Chondrocyte (in vitro differentiated cells): ENCODE measurements around the gene ZNF627. TPM values are rescaled to one million over a fixed set of nuclear protein-coding genes. Genes with fewer than 3 reads are reported as not detected.
A peak's percentile ranks its signal among the peaks of the same experiment; 100 is the strongest.
"Not testable (repeated sequence)": the region's sequence is repeated elsewhere in the genome, so short reads cannot be mapped to it uniquely, and the experiment has no call there.

Source experiments
- DNase-seq: peaks from one replicate; pipeline ENCODE4 v3.0.0; 2021; ENCODE audit warnings: mixed read lengths, low spot score
- H3K27ac Mint-ChIP-seq: one replicate; pipeline ENCODE4 v1.8.0; 2021; ENCODE audit warnings: mild to moderate bottlenecking, moderate library complexity, mixed read lengths; ENCODE audit not compliant: unreplicated experiment
- H3K27me3 Mint-ChIP-seq: 2 replicates; pipeline ENCODE4 v1.8.0; 2021; ENCODE audit warnings: low read depth, mixed read lengths
- H3K36me3 Mint-ChIP-seq: 2 replicates; pipeline ENCODE4 v1.8.0; 2021; ENCODE audit warnings: low read depth, mixed read lengths
- H3K4me1 Mint-ChIP-seq: 2 replicates; pipeline ENCODE4 v1.8.0; 2021; ENCODE audit warnings: low read depth, mild to moderate bottlenecking, mixed read lengths
- H3K4me3 Mint-ChIP-seq: one replicate; pipeline ENCODE4 v1.8.0; 2021; ENCODE audit warnings: mild to moderate bottlenecking, moderate library complexity, mixed read lengths; ENCODE audit not compliant: unreplicated experiment
- H3K9me3 Mint-ChIP-seq: 2 replicates; pipeline ENCODE4 v1.8.0; 2021; ENCODE audit warnings: low read depth, mixed read lengths
- total RNA-seq: library from RNA; stranded (reverse); gene quantifications from 3 replicates; pipeline ENCODE4 v1.2.1, GENCODE V29; 2021
- TF ChIP-seq, protein P1 (sequence below): fragments of 200-600 bp; sonication (generic); IDR thresholded peaks from 2 replicates; pipeline ENCODE4 v1.5.0; 2021; ENCODE audit warnings: antibody characterized with exemption, mild to moderate bottlenecking, moderate library complexity

ZNF627 gene
- total RNA-seq, 1 donor from 2014 or later: 14.2 TPM

DNA sequence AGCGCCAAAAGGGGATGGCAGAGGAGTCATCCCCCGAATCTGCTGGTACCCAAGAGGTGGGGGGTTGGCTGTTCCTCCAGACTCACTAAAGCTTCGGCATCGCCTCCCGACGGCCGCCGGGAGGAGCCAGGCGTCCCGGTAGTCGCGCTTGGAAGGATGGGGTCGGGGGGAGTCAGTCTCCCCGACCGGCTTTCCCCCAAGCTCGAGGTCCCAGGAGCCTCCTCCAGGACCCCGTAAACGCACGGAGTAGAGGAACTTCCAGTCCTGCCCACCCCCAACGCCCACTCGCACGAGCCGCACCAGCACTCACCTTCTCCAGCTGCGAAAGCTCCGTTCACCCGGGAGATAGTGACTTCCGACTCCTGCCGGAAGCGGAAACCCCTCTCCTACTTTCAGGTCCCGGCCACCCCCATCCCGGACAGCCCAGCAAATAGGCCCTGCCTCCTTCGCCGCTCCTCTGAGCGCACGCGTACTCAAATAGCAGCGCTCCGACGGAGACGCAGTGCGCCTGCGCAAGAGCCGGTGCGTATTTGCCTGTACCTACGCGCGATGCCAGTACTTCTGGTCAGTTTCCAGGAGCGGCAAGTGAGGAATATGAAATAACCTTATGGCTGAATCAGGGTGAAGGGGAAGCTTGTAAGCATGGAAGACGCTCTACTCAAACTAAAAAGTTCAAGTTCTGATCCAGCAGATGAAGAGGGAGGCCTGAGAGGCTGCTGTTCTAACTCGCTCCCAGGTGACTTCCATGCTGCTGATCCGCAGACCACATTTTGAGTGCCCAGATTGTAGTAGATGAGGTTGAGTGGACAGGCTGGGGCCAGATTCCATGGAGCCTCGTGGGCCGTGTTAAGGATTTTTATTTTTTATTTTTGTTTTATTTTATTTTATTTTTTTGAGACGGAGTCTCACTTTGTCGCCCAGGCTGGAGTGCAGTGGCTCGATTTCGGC is 38.1 kb upstream of the ZNF627 start, which contains the start of gene ELOF1:
TSS of gene ELOF1 (minus strand) at position 350 of the 948 bp plus-strand sequence. CDS start 4,883 bp downstream, outside the sequence.
- peak within 1 kb of the TSS; percentile 82 for H3K4me3 Mint-ChIP-seq
- H3K27ac Mint-ChIP-seq: peak within 1 kb of the TSS; percentile 89
- no peaks in the 10 kb centered on the region for H3K27me3 Mint-ChIP-seq
- peak; percentile 99 for DNase-seq
- peaks cover 30% of the 10 kb centered on the region for H3K4me1 Mint-ChIP-seq
- H3K9me3 Mint-ChIP-seq: no peaks in the 10 kb centered on the region
- H3K36me3 Mint-ChIP-seq: peaks cover 6% of the 10 kb centered on the region
- TF ChIP-seq, protein P1, sequence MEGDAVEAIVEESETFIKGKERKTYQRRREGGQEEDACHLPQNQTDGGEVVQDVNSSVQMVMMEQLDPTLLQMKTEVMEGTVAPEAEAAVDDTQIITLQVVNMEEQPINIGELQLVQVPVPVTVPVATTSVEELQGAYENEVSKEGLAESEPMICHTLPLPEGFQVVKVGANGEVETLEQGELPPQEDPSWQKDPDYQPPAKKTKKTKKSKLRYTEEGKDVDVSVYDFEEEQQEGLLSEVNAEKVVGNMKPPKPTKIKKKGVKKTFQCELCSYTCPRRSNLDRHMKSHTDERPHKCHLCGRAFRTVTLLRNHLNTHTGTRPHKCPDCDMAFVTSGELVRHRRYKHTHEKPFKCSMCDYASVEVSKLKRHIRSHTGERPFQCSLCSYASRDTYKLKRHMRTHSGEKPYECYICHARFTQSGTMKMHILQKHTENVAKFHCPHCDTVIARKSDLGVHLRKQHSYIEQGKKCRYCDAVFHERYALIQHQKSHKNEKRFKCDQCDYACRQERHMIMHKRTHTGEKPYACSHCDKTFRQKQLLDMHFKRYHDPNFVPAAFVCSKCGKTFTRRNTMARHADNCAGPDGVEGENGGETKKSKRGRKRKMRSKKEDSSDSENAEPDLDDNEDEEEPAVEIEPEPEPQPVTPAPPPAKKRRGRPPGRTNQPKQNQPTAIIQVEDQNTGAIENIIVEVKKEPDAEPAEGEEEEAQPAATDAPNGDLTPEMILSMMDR: peak; percentile 69

DNA sequence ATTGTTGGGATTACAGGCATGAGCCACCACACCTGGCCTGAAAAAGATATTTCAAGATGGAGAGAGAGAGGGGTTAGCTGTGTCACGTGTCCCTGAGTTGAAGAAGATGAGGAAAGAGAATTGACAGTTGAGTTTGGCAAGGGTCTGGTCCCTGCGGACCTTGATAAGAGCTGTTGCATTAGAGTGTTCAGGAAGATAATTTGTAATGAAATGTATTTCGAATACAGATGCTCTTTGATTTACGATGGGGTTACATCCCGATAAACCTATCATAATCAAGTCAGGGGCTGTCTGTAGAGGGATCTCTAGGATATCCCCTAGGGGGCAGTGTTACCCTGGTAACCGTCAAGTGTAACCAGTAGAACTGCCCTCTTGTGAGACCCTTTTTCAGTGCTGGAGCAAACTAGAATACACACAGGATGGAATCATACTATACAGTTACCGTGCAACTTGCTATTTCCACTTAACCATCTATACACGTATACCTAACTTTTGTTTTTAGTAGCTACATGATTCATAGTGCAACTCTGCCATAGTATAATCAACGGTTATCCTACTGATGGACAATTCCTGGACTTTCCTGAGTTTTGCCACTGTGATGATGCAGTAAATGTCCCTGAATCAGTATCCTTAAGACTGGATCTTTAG is 36.8 kb upstream of the ZNF627 start:
- TF ChIP-seq, protein P1: peak; percentile 83
- H3K4me3 Mint-ChIP-seq: peak overlapping the region; percentile 61
- no peak overlapping the region for H3K27ac Mint-ChIP-seq
- peaks cover 30% of the 10 kb centered on the region for H3K4me1 Mint-ChIP-seq
- H3K36me3 Mint-ChIP-seq: peaks cover 2% of the 10 kb centered on the region
- H3K27me3 Mint-ChIP-seq: no peaks in the 10 kb centered on the region
- no peaks in the 10 kb centered on the region for H3K9me3 Mint-ChIP-seq
- DNase-seq: no peak

DNA sequence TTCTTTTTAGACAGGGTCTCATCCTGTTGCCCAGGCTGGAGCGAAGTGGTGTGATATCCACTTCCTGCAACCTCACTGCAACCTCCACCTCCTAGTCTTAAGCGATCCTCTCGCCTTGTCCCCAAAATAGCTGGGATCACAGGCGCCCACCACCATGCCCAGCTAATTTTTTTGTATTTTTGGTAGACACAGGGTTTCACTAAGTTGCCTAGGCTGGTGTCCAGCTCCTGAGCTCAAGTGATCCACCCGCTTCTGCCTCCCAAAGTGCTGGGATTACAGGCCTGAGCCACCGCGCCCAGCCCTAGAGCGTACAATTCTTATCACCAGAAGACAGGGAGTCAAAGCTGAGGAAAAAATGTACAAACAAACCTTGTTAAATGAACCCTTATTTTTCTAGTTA is 33.8 kb upstream of the ZNF627 start:
- Mint-ChIP-seq H3K27me3 (no peaks in the 10 kb centered on the region), H3K4me1 (peaks cover 13% of the 10 kb centered on the region), H3K27ac (no peak overlapping the region), H3K4me3 (no peak overlapping the region), H3K36me3 (no peaks in the 10 kb centered on the region), H3K9me3 (no peaks in the 10 kb centered on the region)
- DNase-seq: no peak
- TF ChIP-seq, protein P1: no peak

DNA sequence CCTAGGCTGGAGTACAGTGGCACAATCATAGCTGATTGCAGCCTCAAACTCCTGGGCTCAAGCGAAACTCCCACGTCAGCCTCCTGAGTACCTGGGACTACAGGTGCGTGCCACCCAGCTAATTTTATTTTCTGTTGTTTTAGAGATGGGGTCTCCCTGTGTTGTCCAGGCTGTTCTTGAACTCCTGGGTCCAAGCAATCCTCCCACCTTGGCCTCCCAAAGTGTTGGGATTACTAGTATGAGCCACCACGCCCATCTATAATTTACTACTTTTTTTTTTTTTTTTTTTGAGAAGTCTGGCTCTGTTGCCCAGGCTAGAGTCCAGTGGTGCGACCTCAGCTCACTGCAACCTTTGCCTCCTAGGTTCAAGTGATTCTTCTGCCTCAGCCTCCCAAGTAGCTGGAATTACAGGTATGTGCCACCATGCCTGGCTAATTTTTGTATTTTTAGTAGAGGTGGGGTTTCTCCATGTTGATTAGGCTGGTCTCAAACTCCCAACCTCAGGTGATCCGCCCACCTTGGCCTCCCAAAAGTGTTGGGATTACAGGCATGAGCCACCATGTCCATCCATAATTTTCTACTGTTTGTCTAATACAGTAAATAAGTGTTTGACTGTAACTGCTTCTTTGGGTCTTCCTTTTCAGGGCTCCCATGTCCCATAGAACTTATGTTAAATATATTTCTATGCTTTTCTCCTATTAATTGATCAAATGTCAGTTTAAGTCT is 33.0 kb upstream of the ZNF627 start:
- peaks cover 10% of the 10 kb centered on the region for H3K4me1 Mint-ChIP-seq
- not testable (repeated sequence) for H3K27me3 Mint-ChIP-seq, H3K27ac Mint-ChIP-seq, H3K9me3 Mint-ChIP-seq, DNase-seq, H3K4me3 Mint-ChIP-seq, H3K36me3 Mint-ChIP-seq

DNA sequence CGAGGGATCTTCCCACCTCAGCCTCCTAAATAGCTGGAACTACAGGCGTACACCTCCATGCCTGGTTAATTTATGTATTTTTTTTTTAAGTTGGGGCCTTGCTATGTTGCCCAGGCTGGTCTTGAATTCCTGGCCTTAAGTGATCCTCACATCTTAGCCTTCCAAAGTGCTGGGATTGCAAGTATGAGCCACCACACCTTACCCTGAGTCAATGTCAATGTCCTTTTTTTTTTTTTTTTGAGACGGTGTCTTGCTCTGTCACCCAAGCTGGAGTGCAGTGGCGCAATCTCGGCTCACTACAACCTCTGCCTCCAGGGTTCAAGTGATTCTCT is 31.7 kb upstream of the ZNF627 start:
- not testable (repeated sequence) for H3K9me3 Mint-ChIP-seq, H3K4me1 Mint-ChIP-seq, H3K27ac Mint-ChIP-seq, H3K27me3 Mint-ChIP-seq, DNase-seq, H3K4me3 Mint-ChIP-seq, H3K36me3 Mint-ChIP-seq

DNA sequence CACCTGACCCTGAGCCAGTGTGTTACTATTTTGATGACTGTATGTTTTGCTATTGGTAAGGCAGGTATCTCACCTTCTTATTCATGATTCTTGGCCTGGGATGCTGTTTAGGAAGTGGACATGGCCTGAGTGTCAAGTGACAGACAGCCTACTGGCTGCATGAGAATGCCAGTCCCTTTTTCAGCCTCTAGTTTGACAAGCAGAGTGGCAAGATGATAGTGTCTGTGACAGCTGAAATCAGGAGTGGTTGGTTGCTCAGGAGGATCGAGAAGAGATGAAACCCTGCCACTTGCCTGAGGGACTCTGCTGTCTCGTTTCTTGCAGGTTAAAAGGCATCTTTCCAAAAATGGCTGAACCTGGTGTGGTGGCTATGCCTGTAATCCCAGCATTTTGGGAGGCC is 31.1 kb upstream of the ZNF627 start:
- H3K4me3 Mint-ChIP-seq: no peak overlapping the region
- H3K36me3 Mint-ChIP-seq: no peaks in the 10 kb centered on the region
- DNase-seq: no peak
- TF ChIP-seq, protein P1: no peak
- H3K9me3 Mint-ChIP-seq: no peaks in the 10 kb centered on the region
- no peaks in the 10 kb centered on the region for H3K4me1 Mint-ChIP-seq
- H3K27ac Mint-ChIP-seq: no peak overlapping the region
- no peaks in the 10 kb centered on the region for H3K27me3 Mint-ChIP-seq
